Epithelial cell of prostate (primary cell): Measurements from ENCODE around the gene UBE2D2.

Experiments used
- DNase-seq: peaks from one replicate; pipeline ENCODE4 v3.0.0-alpha.2; 2011; ENCODE audit warnings: low read depth, low spot score
- H3K27ac ChIP-seq: fragments of 450-650 bp; 2 replicates; pipeline ENCODE4 v1.5.1; 2017; ENCODE audit warnings: mild to moderate bottlenecking

UBE2D2 gene

DNA sequence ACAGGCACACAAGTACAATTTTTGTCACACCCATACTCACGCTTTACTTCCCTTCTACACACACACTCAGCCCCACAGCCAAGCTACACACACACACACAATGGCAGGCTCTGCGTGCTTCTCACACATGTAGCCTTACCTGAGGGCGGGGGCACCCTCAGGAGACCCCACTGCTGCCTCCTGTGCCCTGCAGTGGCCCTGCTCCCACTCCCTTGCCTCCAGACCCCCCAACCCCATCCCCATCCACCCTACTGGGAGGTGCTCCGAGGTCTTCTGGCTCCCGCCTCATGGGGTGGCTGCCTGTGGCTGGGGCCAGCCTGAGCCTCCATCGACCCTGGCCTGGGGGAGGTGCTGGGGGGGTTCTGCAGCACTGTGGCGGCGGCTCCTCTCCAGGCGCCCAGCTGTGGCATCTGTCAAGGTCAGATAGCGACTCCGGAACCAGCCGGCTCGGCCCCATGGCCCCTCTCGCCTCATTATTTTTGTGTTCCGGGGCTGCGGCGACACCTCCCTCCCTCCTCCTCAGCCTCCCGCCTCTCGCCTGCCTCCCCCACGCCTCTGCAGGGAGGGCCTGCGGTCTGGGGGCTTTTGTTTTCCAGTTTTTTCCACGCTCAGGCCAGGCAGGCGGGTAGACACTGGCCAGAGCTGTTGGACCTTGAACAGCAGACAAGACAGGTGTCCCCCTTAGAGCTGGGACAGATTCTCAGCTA lies 108.7 kb downstream of the UBE2D2 start:
- no peak overlapping the region for H3K27ac ChIP-seq
- no peak for DNase-seq

DNA sequence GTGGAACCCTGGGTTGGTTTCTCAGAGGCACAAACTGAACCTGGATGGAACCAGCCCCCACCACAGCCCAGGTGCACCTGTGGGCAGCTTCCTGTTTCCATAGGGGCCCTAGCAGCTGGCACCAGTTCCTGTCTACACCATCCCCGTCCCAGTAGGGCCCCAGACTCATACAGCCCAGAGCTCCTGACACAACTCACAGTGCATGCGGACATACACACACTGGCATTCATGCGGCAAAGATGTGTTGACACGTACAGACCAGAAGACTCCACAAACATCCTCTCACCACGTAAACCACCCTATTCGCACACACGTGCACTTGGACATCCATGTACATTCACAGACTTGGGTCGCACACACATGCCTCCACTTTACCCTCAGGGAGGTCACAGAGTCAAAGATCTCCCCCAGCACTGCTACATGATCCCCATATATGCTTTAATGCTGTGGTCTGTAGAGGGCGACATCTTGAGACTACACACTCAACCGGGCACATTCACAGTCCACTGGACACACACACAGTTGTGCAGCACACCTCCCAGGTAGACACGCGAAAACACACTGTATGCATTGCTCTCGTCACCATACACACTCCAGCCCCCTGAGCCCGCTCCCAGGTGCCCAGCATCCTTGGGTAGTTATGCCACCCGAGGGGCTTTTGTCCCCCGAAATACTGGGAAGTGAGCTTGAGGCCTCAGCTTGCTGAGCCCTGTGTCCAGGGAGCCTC lies 109.4 kb downstream of the UBE2D2 start:
- H3K27ac ChIP-seq = no peak overlapping the region
- no peak for DNase-seq

- H3K27ac ChIP-seq = no peak overlapping the region
- DNase-seq = no peak
These were observed 110.1 kb downstream of the UBE2D2 start for GRCh38 chr5:139671096-139671841.

DNA sequence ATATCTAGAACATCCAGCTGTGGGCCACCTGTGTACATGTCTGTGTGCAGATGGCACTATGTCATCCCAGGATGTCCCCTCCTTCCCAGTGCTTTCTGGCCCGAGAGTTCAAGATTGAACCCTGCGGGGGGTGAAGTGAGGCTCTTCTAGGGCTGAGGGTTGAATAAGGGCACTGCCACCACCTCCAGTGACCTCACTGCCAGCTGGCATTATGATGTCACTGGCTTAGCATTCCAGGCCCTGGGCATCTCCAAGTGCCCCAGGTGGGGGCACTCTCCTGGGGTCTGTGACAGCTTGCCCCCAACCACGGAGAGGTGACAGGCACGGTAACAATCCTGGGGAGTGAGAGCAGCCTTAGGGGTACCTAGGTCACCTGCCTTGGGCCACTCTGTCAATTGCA lies 114.1 kb downstream of the UBE2D2 start:
- DNase-seq = no peak
- H3K27ac ChIP-seq = no peak overlapping the region

DNA sequence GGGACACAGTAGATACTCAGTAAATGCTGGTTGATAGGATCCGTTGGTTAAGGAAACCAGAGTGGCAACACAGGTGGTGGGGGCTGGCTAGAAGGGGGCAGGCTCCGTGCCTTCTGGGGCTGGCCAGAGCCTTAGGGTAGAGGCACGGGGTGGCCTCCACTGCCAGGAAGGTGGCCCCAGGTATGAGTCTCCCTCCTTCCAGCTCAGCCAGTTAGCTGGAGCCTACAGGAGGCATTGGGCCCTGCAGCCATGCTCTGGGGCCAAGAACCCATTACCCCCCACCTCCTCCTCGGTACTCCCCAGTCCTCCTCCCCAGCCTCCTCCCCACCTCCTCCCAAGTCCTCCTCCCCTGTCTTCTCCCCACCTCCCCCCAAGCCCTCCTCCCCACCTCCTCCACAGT lies 114.7 kb downstream of the UBE2D2 start:
- H3K27ac ChIP-seq = no peak overlapping the region
- DNase-seq = no peak

GRCh38 chr5:139676406-139676805 lies 115.3 kb downstream of the UBE2D2 start:
- no peak for DNase-seq
- H3K27ac ChIP-seq = no peak overlapping the region

DNA sequence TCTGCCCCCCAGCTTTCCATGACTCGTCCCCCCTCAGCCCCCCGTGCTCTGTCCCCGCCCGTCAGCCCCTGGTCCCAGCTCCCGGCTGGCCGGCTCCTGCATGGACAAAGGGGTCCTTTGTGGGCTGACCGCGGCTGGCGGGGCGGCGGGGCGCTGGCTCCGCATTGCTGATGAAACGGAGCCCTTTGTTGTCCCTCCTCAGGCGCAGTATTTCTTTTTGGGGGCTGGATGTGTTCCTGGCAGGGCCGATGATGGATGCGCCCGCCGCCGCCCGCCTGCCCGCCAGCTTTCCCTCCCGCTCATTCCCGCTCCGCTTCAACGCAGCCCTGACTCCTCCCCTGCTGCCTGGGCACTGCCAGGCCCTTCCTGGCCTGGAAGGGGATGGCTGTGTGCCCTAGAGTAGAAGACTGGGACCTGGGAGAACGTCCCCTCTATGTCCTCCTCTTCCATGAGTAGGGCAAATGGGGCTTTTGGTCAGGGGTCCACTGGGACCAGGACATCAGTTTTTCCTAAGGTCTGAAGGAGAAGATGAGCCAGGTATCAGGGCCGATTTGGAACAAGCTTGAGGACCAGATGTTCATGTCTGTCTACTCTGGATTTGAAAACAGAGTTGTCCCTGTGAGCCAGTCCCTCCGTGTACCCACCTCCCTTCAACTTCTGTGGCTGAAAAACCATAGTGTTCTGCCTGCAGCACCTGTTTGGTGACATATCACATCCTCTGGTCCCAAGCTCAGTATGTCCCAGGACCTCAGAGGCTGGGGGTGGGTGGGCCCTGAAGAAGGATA lies 116.0 kb downstream of the UBE2D2 start:
- no peak overlapping the region for H3K27ac ChIP-seq
- no peak for DNase-seq
